NCI-H1048 (cell line): ENCODE data around the gene SLC5A1.
"Not testable (repeated sequence)": the region's sequence is repeated elsewhere in the genome, so short reads cannot be mapped to it uniquely, and the experiment has no call there.

Experiments used
- DNase-seq: peaks from one replicate; lab custom pipeline; 2025; lab: John Stamatoyannopoulos, UW

Gene SLC5A1

GRCh38 chr22:32088084-32088483 lies 45.0 kb downstream of the SLC5A1 start:
- DNase-seq = no peak

- DNase-seq = no peak
Measured at GRCh38 chr22:32097018-32097417, 54.0 kb downstream of the SLC5A1 start.

- DNase-seq = no peak
Measured at GRCh38 chr22:32097881-32098499, 54.9 kb downstream of the SLC5A1 start.

DNA sequence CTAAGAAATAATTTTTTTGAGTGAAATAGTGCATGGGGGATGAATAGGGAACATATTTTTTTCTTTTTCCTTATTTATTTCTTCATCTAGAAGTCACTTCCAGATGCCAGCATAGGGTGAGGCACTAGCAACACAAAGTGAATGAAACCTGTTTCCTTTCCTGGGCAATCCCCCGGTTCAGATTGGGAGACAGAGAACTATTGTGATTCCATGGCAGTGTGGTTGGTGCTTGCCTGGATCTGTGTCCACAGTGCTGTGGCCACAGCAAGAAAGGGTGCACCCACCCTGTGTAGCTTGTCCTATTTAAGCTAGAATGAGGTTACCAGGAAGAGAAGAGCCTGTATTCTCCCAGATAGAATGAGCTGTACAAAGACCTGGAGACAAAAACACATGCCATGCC lies 57.6 kb downstream of the SLC5A1 start:
- DNase-seq = no peak

GRCh38 chr22:32103658-32104315 lies 60.7 kb downstream of the SLC5A1 start:
- DNase-seq = no peak

DNA sequence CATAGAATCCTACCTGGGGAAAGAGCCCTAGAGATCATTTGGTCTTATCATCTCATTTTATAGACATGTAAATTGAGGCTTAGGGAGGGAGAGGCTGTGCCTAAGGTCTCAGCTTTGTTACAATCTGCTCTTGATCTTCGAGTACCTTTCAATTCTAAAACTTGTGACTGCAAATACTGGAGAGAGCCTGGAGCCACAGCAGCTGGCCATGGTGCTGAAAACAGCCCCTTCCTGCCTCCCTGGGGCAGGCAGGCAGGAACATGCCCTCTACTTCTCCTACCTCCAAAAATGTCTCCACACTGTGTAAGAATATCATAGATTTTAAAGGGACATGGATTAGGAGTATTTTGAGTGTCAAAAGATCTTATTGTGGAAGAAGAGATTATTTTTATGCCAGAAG lies 63.9 kb downstream of the SLC5A1 start:
- no peak for DNase-seq

- no peak for DNase-seq
Measured at GRCh38 chr22:32112380-32112779, 69.3 kb downstream of the SLC5A1 start.

DNA sequence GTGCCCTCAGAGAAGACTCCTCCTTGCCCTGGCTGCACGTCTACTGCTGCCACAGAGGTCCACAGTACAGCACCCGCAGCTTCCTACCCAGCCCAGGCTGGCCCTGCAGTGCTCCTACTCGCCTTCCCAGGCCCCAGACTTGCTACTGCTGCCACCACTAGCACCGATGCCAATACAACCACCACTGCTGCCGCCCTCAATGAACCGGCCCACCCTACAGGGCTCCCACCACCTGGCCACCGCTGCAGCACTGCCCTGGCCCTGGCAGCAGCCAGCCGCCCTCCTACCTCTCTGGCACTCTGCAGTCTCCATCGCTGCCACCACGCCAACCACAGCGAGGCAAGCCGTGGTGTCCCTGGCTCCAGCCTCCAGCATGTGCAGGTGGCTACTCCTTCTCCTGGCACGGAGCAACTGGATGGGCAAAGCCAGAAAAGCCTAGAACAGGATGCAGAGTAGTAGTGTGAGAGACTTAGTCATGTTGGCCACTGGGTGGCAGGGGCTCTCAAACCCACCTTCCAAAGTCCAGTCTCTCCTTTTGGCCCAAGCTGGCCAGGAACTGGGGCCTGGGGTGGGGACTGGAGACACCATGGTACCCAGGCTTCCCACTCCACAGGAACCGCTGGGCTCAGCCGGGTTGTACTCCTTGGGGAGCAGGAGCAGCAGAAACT lies 76.6 kb downstream of the SLC5A1 start:
- no peak for DNase-seq

DNA sequence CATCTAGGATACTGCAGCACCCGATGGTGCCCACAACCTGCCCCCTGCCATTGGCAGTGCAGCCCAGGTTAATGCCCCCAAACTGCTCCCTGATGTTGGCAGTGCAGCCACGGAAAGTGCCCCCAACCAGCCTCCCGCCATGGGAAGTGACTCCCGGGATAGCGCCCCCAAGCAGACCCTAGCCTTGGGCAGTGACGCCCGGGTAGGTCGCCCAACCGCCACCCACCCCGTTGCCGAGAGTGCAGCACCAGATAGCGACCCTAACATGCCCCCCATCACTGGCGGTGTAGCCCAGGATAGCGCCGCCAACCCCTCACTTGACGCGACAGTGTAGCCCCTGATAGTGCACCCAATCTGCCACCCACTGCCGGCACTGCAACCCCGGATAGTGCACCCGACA lies 77.5 kb downstream of the SLC5A1 start:
- no peak for DNase-seq

DNA sequence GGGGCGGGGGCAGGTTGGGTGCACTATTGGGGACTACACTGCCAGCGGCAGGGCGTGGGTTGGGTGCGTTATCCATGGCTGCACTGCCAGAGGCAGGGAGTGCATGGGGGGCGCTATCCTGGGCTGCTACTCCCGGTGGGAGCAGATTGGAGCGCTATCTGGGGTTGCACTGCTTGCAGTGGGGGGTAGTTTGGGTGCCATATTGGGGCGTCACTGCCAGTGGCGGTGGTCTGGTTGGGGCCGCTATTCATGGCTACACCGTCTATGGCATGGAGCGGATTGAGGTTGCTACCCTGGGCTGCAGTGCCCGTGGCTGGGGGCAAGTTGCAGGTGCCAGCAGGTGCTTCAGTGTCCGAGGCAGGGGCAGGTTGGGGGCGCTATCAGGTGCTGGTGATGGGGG lies 79.8 kb downstream of the SLC5A1 start:
- no peak for DNase-seq

- DNase-seq = no peak
Measured at GRCh38 chr22:32123657-32124056, 80.6 kb downstream of the SLC5A1 start.

- no peak for DNase-seq
Measured at GRCh38 chr22:32127904-32128303, 84.8 kb downstream of the SLC5A1 start.

DNA sequence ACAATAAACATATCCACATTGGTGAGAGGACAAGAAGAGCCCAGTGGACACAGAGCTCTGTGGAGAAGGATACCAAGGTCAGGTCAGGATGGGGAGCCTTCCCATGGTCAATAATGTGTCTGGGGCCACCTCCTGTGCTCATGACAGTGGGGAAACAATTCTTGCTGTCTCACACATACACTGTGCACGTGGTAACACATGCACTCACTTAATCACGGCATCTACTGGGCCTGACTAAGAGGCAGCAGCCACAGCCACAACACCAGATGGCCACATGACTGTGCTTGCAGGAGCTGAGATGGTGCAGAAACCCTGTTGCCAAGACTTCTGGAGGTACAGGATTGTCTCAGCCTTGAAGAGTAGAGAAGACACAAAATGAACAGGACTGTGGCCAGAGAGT lies 87.4 kb downstream of the SLC5A1 start:
- DNase-seq = no peak

- no peak for DNase-seq
Measured at GRCh38 chr22:32132126-32132525, 89.1 kb downstream of the SLC5A1 start.

DNA sequence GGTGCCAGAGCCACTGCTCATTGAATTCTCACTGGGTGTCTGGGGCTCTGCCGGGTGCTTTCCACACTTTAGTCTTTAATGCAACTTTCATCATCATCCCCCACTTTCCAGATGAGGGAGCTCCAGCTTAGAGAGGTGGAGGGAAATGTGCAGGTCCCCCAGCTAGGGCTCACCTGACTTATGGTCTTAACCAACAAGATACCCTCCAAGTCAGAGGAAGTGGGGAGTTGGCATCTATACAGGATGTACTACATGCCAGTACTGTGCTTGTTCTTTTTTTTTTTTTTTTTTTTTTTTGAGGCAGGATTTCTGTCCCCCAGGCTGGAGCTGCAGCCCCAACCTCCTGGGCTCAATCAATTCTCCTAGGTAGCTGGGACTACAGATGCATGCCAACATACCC lies 89.7 kb downstream of the SLC5A1 start:
- no peak for DNase-seq

GRCh38 chr22:32134796-32135195 lies 91.7 kb downstream of the SLC5A1 start:
- DNase-seq = not testable (repeated sequence)

GRCh38 chr22:32135958-32136357 lies 92.9 kb downstream of the SLC5A1 start:
- not testable (repeated sequence) for DNase-seq

GRCh38 chr22:32136881-32137280 lies 93.8 kb downstream of the SLC5A1 start:
- DNase-seq = not testable (repeated sequence)

DNA sequence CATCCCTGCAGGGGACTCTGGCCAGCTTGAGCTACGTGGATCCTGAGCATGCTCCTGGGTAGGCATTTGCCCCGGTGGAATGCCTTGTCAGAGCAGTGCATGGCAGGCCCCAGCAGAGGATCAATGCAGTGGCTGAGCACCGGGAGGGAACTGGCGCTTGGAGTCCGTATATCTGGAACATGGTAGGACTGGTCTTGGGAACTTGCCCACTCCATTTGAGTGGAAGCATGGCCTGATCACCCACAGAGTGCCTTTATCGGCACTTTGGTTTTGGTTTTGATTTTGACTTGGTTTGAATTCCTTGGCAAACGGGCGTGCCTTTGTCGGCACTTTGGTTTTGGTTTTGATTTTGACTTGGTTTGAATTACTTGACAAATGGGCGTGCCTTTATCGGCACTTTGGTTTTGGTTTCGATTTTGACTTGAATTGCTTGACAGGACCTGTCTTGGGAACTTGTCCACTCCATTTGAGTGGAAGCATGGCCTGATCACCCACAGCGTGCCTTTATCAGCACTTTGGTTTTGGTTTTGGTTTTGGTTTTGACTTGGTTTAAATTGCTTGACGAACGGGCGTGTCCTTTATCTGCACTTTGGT lies 94.8 kb downstream of the SLC5A1 start:
- not testable (repeated sequence) for DNase-seq

- DNase-seq = not testable (repeated sequence)
Measured at GRCh38 chr22:32138576-32138975, 95.5 kb downstream of the SLC5A1 start.

GRCh38 chr22:32140688-32141087 lies 97.6 kb downstream of the SLC5A1 start:
- not testable (repeated sequence) for DNase-seq

DNA sequence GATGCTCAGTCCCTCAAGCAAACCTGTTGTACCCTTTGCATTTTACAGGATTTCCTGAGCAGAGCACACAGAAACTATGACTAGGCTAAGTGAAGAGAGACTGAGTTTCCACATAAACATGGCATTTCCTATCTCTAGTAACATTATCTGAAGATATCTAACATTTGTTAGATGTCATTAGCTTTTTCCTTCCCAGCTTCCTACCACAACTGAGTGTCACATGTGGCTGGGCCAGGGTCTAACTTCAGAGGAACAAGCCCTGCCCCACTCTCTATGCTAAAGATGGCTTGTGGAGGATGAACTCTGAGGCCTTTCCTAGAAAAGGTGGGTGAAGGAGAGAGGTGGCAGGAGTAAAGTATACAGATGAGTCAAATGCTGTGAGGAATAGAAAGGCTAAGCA lies 99.5 kb downstream of the SLC5A1 start:
- no peak for DNase-seq
